Keratinocyte (primary cell): ENCODE results near the gene DHFR. TPM values are rescaled to one million over a fixed set of nuclear protein-coding genes. Genes with fewer than 3 reads are reported as not detected.

Experiments
- DNase-seq: peaks from one replicate; pipeline ENCODE4 v3.0.0-alpha.2; 2011; ENCODE audit warnings: low read depth, missing footprints, low spot score
- FAIRE-seq: peaks from 2 replicates; lab custom pipeline; 2011; peaks lifted over from hg19 to GRCh38; lab: Jason Lieb, UNC
- H2AFZ ChIP-seq: 2 replicates; pipeline ENCODE4 v1.6.0; 2012; ENCODE audit warnings: low read length, control low read depth, inconsistent platforms; ENCODE audit not compliant: control insufficient read depth
- H3K27ac ChIP-seq: 2 replicates; pipeline ENCODE4 v1.5.1; 2011; ENCODE audit warnings: low read length; ENCODE audit not compliant: control insufficient read depth, insufficient read depth
- H3K27me3 ChIP-seq: 3 replicates; pipeline ENCODE4 v1.6.0; 2011; ENCODE audit warnings: low read length; ENCODE audit not compliant: control insufficient read depth, insufficient read depth; ENCODE audit errors: extremely low read depth
- H3K36me3 ChIP-seq, 2 experiments: 2 replicates in 1 of 2; 3 replicates in 1 of 2; pipeline ENCODE4 v1.5.1; 2011; ENCODE audit warnings: low read length in 2 of 2, mild to moderate bottlenecking in 1 of 2; ENCODE audit not compliant: control insufficient read depth in 2 of 2, insufficient read depth in 2 of 2; ENCODE audit errors: extremely low read depth in 1 of 2
- H3K4me1 ChIP-seq: 3 replicates; pipeline ENCODE4 v1.5.1; 2011; ENCODE audit warnings: low read length; ENCODE audit not compliant: control insufficient read depth, insufficient read depth; ENCODE audit errors: extremely low read depth
- H3K4me2 ChIP-seq: 3 replicates; pipeline ENCODE4 v1.6.0; 2011; ENCODE audit warnings: low read depth, low read length; ENCODE audit not compliant: control insufficient read depth, insufficient read depth; ENCODE audit errors: extremely low read depth
- H3K4me3 ChIP-seq, 3 experiments: fragments of 200-600 bp in 1 of 3; sonication (generic) in 1 of 3; 2 replicates in 2 of 3; 3 replicates in 1 of 3; pipeline ENCODE4 v1.5.1; 2011 to 2016; ENCODE audit warnings: low read length in 3 of 3, mild to moderate bottlenecking in 3 of 3, control low read depth in 2 of 3, inconsistent platforms in 1 of 3, low read depth in 1 of 3, mixed read lengths in 1 of 3, mixed run types in 1 of 3, moderate library complexity in 1 of 3; ENCODE audit not compliant: control insufficient read depth in 2 of 3, insufficient read depth in 2 of 3; ENCODE audit errors: extremely low read depth in 1 of 3
- H3K79me2 ChIP-seq: 2 replicates; pipeline ENCODE4 v1.6.0; 2012; ENCODE audit warnings: low read length; ENCODE audit not compliant: control insufficient read depth, insufficient read depth
- H3K9ac ChIP-seq: 3 replicates; pipeline ENCODE4 v1.6.0; 2011; ENCODE audit warnings: low read length; ENCODE audit not compliant: control insufficient read depth, insufficient read depth; ENCODE audit errors: extremely low read depth
- H3K9me1 ChIP-seq: 3 replicates; pipeline ENCODE4 v1.6.0; 2011; ENCODE audit warnings: low read length; ENCODE audit not compliant: control insufficient read depth, insufficient read depth; ENCODE audit errors: extremely low read depth
- H3K9me3 ChIP-seq: 2 replicates; pipeline ENCODE4 v1.5.1; 2012; ENCODE audit warnings: low read depth, low read length; ENCODE audit not compliant: control insufficient read depth
- H4K20me1 ChIP-seq: 3 replicates; pipeline ENCODE4 v1.6.0; 2011; ENCODE audit warnings: low read length; ENCODE audit not compliant: control insufficient read depth, insufficient read depth; ENCODE audit errors: extremely low read depth
- EZH2 ChIP-seq: IDR thresholded peaks from one replicate; pipeline ENCODE4 v1.6.1; 2012; ENCODE audit warnings: inconsistent platforms, mild to moderate bottlenecking, low read length, moderate library complexity
- dilution Hi-C: fragments of 300-500 bp; cut with MboI; formaldehyde crosslinking; loops from one replicate; pipeline ENCODE4 v1.7.0; 2020; ENCODE audit warnings: low sequenced_read_pairs; ENCODE audit not compliant: extremely low pct_ligation_motif_present
- polyA plus RNA-seq, 5 experiments: library from polyadenylated mRNA; depleted of rRNA in 3 of 5; stranded (reverse) in 3 of 5; stranded (forward) in 1 of 5; unstranded in 1 of 5; fragments of >200 nt; gene quantifications; 1 replicate in 1 of 5; 2 replicates in 3 of 5; 3 replicates in 1 of 5; pipeline versions ENCODE4 v1.2.1 to v1.2.3, GENCODE V29; 2011 to 2012; ENCODE audit warnings: missing spikeins in 2 of 5, low read depth in 1 of 5, low replicate concordance in 1 of 5
- small RNA-seq, 3 experiments: library from RNA; depleted of rRNA; stranded (forward); fragments of <200 nt; gene quantifications; one replicate each; pipeline ENCODE3, GENCODE V24; 2012; ENCODE audit warnings: low read depth in 3 of 3, low replicate concordance in 1 of 3; ENCODE audit not compliant: insufficient read length in 3 of 3
- TF ChIP-seq, protein P1 (sequence below), 3 experiments: IDR thresholded peaks in 1 of 3; conservative IDR thresholded peaks in 1 of 3; optimal IDR thresholded peaks in 1 of 3; 2 replicates in 2 of 3; 3 replicates in 1 of 3; pipeline versions ENCODE3 to v1.5.1; 2011; ENCODE audit warnings: low read length in 3 of 3, mild to moderate bottlenecking in 3 of 3, moderate library complexity in 2 of 3, control low read depth in 1 of 3, inconsistent platforms in 1 of 3; ENCODE audit not compliant: insufficient read depth in 2 of 3; ENCODE audit errors: extremely low read depth in 1 of 3

Gene DHFR
- polyA plus RNA-seq, 1 donor (not counting 4 experiments of a cell fraction or from before 2014, with no cell fraction given), result 19.7 TPM

DNA sequence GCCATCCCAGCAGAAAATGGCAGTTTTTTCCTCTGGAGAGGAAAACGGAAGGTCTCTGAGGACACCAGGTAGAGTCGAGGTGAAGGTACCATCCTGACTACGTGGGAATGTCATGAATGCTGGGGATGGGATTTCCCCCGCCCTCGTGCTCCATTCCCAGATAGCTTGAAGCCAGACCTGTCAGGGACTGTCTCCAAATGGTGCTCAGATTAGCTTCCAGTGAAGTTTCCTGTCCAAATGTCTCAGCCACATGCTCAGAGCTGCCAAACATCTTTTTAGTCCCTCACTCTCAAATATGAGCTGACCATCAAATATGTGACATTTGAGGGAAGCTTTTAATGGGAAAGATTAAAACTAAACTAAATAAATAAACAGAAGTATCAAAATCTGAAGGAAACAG is 77.1 kb downstream of the DHFR start:
- dilution Hi-C loops, result no loop called here
- TF ChIP-seq, protein P1, sequence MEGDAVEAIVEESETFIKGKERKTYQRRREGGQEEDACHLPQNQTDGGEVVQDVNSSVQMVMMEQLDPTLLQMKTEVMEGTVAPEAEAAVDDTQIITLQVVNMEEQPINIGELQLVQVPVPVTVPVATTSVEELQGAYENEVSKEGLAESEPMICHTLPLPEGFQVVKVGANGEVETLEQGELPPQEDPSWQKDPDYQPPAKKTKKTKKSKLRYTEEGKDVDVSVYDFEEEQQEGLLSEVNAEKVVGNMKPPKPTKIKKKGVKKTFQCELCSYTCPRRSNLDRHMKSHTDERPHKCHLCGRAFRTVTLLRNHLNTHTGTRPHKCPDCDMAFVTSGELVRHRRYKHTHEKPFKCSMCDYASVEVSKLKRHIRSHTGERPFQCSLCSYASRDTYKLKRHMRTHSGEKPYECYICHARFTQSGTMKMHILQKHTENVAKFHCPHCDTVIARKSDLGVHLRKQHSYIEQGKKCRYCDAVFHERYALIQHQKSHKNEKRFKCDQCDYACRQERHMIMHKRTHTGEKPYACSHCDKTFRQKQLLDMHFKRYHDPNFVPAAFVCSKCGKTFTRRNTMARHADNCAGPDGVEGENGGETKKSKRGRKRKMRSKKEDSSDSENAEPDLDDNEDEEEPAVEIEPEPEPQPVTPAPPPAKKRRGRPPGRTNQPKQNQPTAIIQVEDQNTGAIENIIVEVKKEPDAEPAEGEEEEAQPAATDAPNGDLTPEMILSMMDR (optimal IDR thresholded peaks at IDR 0.05 in 1 of 3, IDR thresholded peaks at IDR 0.05 in 1 of 3, conservative IDR thresholded peaks at IDR 0.05 in 1 of 3; ENCODE audit: extremely low read depth in 1 of 3, insufficient read depth in 2 of 3, low read length in 3 of 3), result no peak
- no peak for TF ChIP-seq EZH2
- Histone ChIP-seq H3K36me3 (no peaks in the 10 kb centered on the region), H3K9ac (no peak overlapping the region), H3K9me1 (no peaks in the 10 kb centered on the region), H3K9me3 (no peaks in the 10 kb centered on the region), H3K27me3 (peaks cover 5% of the 10 kb centered on the region), H2AFZ (no peak overlapping the region), H3K4me3 (no peak overlapping the region), H4K20me1 (no peaks in the 10 kb centered on the region), H3K4me1 (no peaks in the 10 kb centered on the region), H3K4me2 (no peak overlapping the region), H3K27ac (no peak overlapping the region), H3K79me2 (no peaks in the 10 kb centered on the region)
- DNase-seq (no peak), FAIRE-seq (no peak)

- no peak overlapping the region for H2AFZ ChIP-seq
- no peak for FAIRE-seq
- H3K79me2 ChIP-seq, result no peaks in the 10 kb centered on the region
- no peaks in the 10 kb centered on the region for H3K36me3 ChIP-seq
- dilution Hi-C loops, result no loop called here
- H3K9ac ChIP-seq, result no peak overlapping the region
- no peak for DNase-seq
- H3K4me3 ChIP-seq, result no peak overlapping the region
- H3K9me1 ChIP-seq, result no peaks in the 10 kb centered on the region
- peaks cover 8% of the 10 kb centered on the region for H3K27me3 ChIP-seq
- H3K27ac ChIP-seq, result no peak overlapping the region
- H3K4me2 ChIP-seq, result no peak overlapping the region
- H3K9me3 ChIP-seq, result no peaks in the 10 kb centered on the region
- no peaks in the 10 kb centered on the region for H3K4me1 ChIP-seq
- H4K20me1 ChIP-seq, result no peaks in the 10 kb centered on the region
- TF ChIP-seq EZH2, result no peak
- TF ChIP-seq, protein P1 (optimal IDR thresholded peaks at IDR 0.05 in 1 of 3, IDR thresholded peaks at IDR 0.05 in 1 of 3, conservative IDR thresholded peaks at IDR 0.05 in 1 of 3; ENCODE audit: extremely low read depth in 1 of 3, insufficient read depth in 2 of 3, low read length in 3 of 3), result no peak
Observed at GRCh38 chr5:80576383-80576782, 78.4 kb downstream of the DHFR start.

Small RNAs within 50 kb of the gene (small RNA-seq; reads per million reads assigned to genes)
- gene DBIP2 (0 reads per million in 3 experiments), gene MTRNR2L2 (0 to 0.50 (median 0) reads per million in 3 experiments)

Other genes starting within 250 kb of the DHFR start
- 6.4 to 13.5 TPM (median 8.5 TPM) in 3 replicates for gene ZFYVE16, start 246.9 kb downstream of the DHFR start, polyA plus RNA-seq
- gene FAM151B, start 166.9 kb downstream of the DHFR start, polyA plus RNA-seq, result 0.80 to 1.0 TPM (median 0.83 TPM) in 3 replicates
- gene ANKRD34B, start 84.7 kb downstream of the DHFR start, polyA plus RNA-seq, result 0.01 TPM in 1 of 3 replicates, not detected in the others
- 6.6 to 11.1 TPM (median 10.1 TPM) in 3 replicates for gene MSH3, start 331 bp downstream of the DHFR start, polyA plus RNA-seq